NCI-H146 treated with DMSO at 0.1 percent for 48 hours (cell line): ENCODE data around the gene GPRC5A.
"Not testable (repeated sequence)": the region's sequence is repeated elsewhere in the genome, so short reads cannot be mapped to it uniquely, and the experiment has no call there.

ENCODE experiments used
- DNase-seq: peaks from one replicate; lab custom pipeline; 2025; ENCODE audit not compliant: unreplicated experiment; lab: John Stamatoyannopoulos, UW

Gene GPRC5A, protein sequence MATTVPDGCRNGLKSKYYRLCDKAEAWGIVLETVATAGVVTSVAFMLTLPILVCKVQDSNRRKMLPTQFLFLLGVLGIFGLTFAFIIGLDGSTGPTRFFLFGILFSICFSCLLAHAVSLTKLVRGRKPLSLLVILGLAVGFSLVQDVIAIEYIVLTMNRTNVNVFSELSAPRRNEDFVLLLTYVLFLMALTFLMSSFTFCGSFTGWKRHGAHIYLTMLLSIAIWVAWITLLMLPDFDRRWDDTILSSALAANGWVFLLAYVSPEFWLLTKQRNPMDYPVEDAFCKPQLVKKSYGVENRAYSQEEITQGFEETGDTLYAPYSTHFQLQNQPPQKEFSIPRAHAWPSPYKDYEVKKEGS

DNA sequence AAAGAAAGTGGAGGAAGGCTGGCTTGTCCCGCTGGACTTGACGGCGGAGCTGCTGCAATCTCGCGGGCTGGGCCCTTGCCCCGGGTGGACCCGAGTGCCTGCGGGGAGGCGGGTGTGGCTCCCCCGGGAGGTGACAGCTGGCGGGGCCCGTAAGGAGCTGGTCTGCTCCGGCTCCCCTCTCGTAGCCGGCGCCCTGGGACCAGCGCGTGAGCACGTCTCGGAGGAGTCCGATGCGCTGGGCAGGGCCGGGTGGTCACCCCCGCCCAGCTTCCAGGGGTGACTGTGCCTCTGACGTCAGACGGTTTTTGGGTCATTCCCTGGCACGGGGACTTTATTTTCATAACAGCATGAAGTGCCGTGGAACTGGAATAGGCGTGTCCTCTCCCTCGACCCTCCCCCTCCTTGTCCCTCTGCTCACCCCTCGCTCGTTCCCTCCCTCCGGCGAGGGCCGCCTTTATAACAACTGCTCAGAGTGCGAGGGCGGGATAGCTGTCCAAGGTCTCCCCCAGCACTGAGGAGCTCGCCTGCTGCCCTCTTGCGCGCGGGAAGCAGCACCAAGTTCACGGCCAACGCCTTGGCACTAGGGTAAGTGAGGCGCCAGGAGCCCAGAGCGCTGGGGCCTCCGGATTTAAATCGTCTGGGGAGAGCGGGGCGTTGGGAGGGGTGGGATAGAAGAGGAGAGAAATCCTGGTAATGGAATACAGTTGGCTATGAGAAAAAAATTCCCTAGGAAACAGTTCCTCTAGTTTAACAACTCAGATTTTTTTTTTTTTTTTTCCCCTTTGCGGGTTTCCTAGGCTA is at the start of gene GPRC5A:
GPRC5A (plus strand) TSS at position 483 of the 801 bp plus-strand sequence. CDS start 16,688 bp downstream, outside the sequence.
- no peak for DNase-seq

DNA sequence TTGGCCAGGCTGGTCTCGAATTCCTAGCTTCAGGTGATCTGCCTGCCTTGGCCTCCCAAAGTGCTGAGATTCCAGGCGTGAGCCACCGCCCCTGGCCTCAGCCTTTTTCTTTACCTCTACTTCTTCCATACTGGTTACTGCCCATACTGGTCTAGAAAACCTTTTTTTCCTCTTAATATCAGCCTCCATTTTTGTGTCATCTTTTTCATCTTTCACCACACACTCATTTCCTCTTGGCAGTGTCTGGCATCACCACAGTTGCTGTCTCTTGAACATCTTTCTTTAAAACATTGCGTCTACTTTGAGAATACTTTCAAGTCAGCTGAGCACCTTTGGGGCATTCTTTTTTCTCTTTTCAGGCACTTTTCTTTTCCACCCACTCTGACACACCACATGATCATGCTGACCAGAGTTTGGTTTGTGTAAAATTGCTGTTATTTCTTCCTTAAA is 45.5 kb upstream of the GPRC5A start:
- DNase-seq = no peak

DNA sequence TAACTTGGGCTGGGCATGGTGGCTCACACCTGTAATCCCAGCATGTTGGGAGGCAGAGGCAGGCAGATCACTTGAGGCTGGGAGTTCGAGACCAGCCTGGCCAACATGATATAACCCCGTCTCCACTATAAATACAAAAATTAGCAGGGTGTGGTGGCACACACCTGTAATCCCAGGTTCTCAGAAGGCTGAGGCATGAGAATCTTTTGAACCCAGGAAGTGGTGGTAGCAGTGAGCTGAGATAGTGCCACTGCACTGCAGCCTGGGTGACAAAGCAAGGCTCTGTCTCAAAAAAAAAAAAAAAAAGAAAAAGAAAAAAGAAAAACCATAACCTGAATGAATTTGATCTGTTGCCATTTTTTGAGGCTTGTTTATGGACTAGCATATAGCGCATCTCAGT is 44.6 kb upstream of the GPRC5A start:
- DNase-seq = not testable (repeated sequence)

DNA sequence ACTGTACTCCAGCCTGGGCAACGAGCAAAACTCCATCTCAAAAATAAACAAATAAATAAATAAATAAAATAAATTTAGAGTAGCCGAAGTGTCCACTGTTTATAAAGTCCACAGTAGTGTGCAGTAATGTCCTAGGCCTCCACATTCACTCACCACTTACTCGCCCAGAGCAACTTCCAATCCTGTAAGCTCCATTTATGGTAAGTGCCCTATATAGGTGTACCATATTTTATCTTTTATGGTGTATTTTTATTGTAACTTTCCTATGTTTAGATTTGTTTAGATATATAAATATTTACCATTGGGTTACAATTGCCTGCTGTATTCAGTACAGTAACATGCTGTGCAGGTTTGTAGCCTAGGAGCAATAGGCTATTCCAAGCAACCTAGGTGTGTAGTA is 37.9 kb upstream of the GPRC5A start:
- DNase-seq = no peak

DNA sequence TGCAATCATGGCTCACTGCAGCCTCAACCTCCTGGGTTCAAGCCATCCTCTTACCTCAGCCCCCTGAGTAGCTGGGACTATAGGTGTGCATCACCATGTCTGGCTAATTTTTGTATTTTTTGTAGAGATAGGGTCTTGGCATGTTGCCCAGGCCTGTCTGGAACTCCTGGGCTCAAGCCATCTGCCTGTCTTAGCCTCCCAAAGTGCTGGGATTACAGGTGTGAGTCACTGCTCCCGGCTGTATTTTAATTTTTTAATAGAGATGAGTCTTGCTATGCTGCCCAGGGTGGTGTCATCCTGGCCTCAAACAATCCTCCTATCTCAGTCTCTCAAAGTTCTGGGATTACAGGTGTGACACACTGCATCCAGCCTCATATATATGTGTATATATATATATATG is 31.7 kb upstream of the GPRC5A start:
- no peak for DNase-seq

- DNase-seq = no peak
Observed at GRCh38 chr12:12864243-12864642, 27.1 kb upstream of the GPRC5A start.

DNA sequence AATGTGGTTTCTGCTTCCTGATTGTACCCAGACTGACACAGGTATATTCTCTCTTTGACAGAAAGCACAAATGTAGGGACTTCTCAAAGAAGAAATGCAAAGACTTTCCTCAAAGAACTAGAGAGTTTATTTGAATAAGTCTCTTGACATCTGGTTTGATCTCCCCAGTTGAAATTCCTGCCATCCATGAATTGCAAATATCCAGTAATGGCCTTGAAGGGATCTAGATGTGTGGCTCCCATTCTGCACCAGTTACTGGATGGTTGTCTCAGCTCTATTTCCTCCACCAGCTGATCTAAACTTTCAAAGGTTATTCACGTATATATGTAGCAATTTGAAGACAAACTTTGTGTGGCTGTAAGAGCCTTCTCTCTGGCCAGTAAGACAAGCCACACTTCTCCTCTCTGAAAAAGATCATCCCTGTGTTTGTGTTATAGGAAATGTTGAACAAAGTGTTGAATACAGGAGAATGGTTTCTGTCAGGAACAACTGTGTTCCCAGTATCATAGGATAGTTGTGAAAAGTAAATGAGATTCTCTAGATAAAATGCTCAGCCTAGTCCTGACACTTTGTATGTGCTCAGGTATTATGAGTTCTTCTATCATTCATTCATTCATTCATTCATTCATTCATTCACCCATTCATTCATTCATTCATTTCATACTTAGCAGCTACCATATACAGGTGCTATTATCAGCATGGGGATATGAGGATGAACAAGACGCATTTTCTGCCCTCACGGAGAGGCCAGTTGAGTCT is 22.7 kb upstream of the GPRC5A start:
- no peak for DNase-seq

DNA sequence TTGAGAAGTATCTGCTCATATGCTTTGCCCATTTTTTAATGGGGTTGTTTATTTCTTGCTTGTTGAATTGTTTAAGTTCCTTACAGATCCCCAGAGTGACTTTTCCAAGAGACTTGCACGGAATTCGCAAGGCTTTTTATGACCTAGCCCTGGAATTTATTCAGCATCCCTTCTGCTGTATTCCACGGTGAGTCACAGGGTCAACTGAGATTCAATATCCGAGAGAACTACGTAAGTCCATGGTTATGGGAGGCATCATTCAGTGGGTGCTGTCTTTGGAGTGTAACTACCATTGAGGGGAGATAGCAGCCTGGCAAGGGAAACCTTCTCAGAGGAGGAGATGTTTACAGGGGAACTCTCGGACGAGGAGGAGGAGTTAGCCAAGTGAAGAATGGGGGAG is 20.9 kb upstream of the GPRC5A start:
- no peak for DNase-seq

DNA sequence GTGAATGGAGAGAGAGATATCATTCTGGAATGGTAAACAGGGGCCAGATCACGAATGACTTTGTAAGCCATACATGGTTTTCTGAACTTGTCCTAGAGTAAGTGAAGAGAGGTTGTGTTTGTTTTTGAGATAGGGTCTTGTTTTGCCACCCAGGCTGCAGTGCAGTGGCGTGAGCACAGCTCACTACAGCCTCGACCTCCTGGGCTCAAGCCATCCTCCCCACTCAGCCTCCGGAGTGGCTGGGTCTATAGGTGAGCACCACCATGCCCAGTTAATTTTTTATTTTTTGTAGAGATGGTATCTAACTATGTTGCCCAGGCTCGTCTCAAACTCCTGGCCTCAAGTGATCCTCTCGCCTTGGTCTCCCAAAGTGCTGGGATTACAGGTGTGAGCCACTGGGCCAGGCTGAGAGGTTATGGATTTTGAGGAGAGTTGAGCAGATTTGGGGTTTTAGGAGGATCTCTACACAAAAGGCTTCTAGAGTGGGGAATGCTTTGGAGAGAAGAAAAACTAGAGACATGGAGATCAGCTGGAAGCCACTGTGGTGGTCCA is 19.7 kb upstream of the GPRC5A start:
- DNase-seq = no peak

GRCh38 chr12:12872139-12872933 is 19.0 kb upstream of the GPRC5A start:
- no peak for DNase-seq

- DNase-seq = no peak
Observed at GRCh38 chr12:12872934-12873275, 18.5 kb upstream of the GPRC5A start.

DNA sequence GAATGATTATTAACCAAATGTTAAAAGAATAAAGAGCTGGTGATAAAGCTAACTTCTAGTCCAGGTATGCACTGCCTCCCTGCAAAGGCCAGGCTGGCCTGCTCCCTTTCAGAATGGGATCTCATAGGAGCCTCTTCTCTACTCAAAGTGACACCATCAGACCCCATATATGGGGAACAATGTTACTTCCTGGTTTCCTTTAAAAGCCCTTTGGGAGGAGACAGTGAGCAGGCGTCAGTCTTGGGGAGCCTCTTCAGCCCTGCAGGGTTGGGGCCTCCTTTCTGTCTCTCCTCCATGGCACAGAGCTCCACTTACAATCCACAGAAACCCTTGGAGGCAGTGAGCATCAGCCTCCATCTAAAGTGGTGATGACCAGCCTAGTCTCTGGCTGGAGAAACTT is 17.3 kb upstream of the GPRC5A start:
- no peak for DNase-seq

GRCh38 chr12:12875301-12875700 is 16.1 kb upstream of the GPRC5A start:
- DNase-seq = not testable (repeated sequence)

GRCh38 chr12:12877153-12877768 is 14.1 kb upstream of the GPRC5A start:
- no peak for DNase-seq

GRCh38 chr12:12877781-12878455 is 13.4 kb upstream of the GPRC5A start:
- no peak for DNase-seq

- no peak for DNase-seq
Observed at GRCh38 chr12:12880537-12880936, 10.8 kb upstream of the GPRC5A start.

- no peak for DNase-seq
Observed at GRCh38 chr12:12881151-12881909, 10.0 kb upstream of the GPRC5A start.

GRCh38 chr12:12882288-12882687 is 9.1 kb upstream of the GPRC5A start:
- DNase-seq = no peak
